Vagina (tissue), 2 donors: Measurements from ENCODE around the gene STS. TPM values are rescaled to one million over a fixed set of nuclear protein-coding genes. Genes with fewer than 3 reads are reported as not detected.

Source experiments
- DNase-seq, 2 donors: peaks; one replicate each; pipeline ENCODE4 v3.0.0-alpha.2; 2017; ENCODE audit errors: extremely low spot score in 2 of 2
- H3K27ac ChIP-seq: fragments of 200-600 bp; sonication (generic); one replicate; pipeline ENCODE4 v1.5.1; 2019
- H3K27me3 ChIP-seq: fragments of 200-600 bp; sonication (generic); one replicate; pipeline ENCODE4 v1.5.1; 2019
- H3K36me3 ChIP-seq, 2 donors: fragments of 200-600 bp; sonication (generic); one replicate each; pipeline ENCODE4 v1.5.1; 2017 to 2019
- H3K4me1 ChIP-seq: fragments of 200-600 bp; sonication (generic); one replicate; pipeline ENCODE4 v1.5.1; 2019
- H3K4me3 ChIP-seq, 2 donors: fragments of 200-600 bp; sonication (generic); 1 replicate in 1 of 2; 2 replicates in 1 of 2; pipeline ENCODE4 v1.5.1; 2016 to 2019
- H3K9me3 ChIP-seq: fragments of 200-600 bp; sonication (generic); one replicate; pipeline ENCODE4 v1.5.1; 2019
- POLR2A ChIP-seq, 2 donors: fragments of 450-650 bp; IDR thresholded peaks; one replicate each; pipeline ENCODE4 v1.6.1; 2017; ENCODE audit warnings: antibody characterized with exemption in 2 of 2, mild to moderate bottlenecking in 2 of 2, moderate library complexity in 2 of 2
- POLR2AphosphoS5 ChIP-seq, 2 donors: sonication (generic); formaldehyde crosslinking; IDR thresholded peaks; one replicate each; pipeline ENCODE4 v1.9.0; 2017; ENCODE audit warnings: antibody characterized with exemption in 2 of 2, mild to moderate bottlenecking in 2 of 2, low read depth in 1 of 2; ENCODE audit not compliant: insufficient read depth in 1 of 2
- intact Hi-C: fragments of 100-400 bp; cut with DNase I; formaldehyde crosslinking; loops from one replicate; pipeline ENCODE4 v1.15.1; 2023
- total RNA-seq: library from RNA; depleted of rRNA; stranded (reverse); fragments of >200 nt; gene quantifications from one replicate; pipeline ENCODE4 v1.2.3, GENCODE V29; 2016
- TF ChIP-seq, protein P1 (sequence below), 3 experiments: fragments of 450-650 bp in 2 of 3; fragments of 200-600 bp in 1 of 3; sonication (generic) in 1 of 3; IDR thresholded peaks; one replicate each; pipeline ENCODE4 v1.5.1; 2017 to 2019; ENCODE audit warnings: antibody characterized with exemption in 3 of 3, mild to moderate bottlenecking in 2 of 3, moderate library complexity in 2 of 3

STS gene
- total RNA-seq, 1 donor from 2014 or later = 6.4 TPM

DNA sequence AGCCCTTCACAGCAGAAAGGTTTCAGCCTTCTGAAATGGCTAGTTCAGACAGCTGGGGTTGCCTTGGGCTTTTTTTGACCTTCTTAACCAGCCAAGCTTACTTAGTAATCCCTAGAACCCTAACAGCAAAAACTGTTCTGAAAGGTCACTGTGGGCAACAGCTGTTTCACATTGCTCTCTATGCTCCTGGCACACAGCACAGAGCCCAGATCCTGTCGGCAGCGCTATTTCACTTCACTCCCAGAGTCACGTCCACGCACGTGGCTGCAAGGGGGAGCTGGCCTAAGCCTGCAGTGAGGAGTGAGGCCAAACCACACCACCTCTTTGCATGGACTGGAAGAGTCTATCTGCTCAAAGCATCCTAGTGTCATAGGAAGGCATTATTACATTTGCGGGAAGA, 32.0 kb upstream of the STS start:
- H3K27ac ChIP-seq = no peak overlapping the region
- H3K36me3 ChIP-seq = no peaks in the 10 kb centered on the region
- H3K27me3 ChIP-seq = no peaks in the 10 kb centered on the region
- no peak for DNase-seq
- TF ChIP-seq, protein P1, sequence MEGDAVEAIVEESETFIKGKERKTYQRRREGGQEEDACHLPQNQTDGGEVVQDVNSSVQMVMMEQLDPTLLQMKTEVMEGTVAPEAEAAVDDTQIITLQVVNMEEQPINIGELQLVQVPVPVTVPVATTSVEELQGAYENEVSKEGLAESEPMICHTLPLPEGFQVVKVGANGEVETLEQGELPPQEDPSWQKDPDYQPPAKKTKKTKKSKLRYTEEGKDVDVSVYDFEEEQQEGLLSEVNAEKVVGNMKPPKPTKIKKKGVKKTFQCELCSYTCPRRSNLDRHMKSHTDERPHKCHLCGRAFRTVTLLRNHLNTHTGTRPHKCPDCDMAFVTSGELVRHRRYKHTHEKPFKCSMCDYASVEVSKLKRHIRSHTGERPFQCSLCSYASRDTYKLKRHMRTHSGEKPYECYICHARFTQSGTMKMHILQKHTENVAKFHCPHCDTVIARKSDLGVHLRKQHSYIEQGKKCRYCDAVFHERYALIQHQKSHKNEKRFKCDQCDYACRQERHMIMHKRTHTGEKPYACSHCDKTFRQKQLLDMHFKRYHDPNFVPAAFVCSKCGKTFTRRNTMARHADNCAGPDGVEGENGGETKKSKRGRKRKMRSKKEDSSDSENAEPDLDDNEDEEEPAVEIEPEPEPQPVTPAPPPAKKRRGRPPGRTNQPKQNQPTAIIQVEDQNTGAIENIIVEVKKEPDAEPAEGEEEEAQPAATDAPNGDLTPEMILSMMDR (IDR thresholded peaks at IDR 0.05) = no peak
- TF ChIP-seq POLR2AphosphoS5 (IDR thresholded peaks at IDR 0.05; ENCODE audit: insufficient read depth in 1 of 2, low read depth in 1 of 2) = no peak
- no peak for TF ChIP-seq POLR2A (IDR thresholded peaks at IDR 0.05)
- intact Hi-C loops = no loop called here
- H3K4me3 ChIP-seq = no peak overlapping the region
- H3K9me3 ChIP-seq = no peaks in the 10 kb centered on the region
- H3K4me1 ChIP-seq = peaks cover 29% of the 10 kb centered on the region

DNA sequence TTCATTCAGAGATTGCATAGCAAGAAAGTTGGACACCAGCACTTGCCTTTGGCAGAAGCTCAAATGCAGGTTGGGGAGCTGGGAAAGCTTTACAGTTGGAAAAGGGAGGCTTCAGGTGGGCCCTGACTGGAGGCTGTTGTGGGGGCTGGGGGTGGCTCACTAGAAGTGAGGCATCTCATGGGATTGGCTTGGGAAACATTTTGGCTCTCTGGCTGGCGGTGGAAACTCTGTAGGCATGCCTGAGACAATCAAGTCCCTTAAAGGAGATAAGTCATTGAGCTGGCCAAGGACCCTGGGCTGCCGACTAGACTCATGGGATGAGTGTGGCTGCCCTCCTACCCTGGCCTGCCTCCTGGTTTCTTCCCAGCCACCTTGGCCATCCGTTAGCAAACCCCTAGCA, 31.4 kb upstream of the STS start:
- no peak overlapping the region for H3K27ac ChIP-seq
- TF ChIP-seq POLR2A (IDR thresholded peaks at IDR 0.05) = no peak
- no peak for TF ChIP-seq POLR2AphosphoS5 (IDR thresholded peaks at IDR 0.05; ENCODE audit: insufficient read depth in 1 of 2, low read depth in 1 of 2)
- TF ChIP-seq, protein P1 (IDR thresholded peaks at IDR 0.05) = no peak
- H3K27me3 ChIP-seq = no peaks in the 10 kb centered on the region
- peaks cover 29% of the 10 kb centered on the region for H3K4me1 ChIP-seq
- no peaks in the 10 kb centered on the region for H3K9me3 ChIP-seq
- no peak overlapping the region for H3K4me3 ChIP-seq
- DNase-seq = no peak
- intact Hi-C loops = no loop called here
- H3K36me3 ChIP-seq = no peaks in the 10 kb centered on the region

DNA sequence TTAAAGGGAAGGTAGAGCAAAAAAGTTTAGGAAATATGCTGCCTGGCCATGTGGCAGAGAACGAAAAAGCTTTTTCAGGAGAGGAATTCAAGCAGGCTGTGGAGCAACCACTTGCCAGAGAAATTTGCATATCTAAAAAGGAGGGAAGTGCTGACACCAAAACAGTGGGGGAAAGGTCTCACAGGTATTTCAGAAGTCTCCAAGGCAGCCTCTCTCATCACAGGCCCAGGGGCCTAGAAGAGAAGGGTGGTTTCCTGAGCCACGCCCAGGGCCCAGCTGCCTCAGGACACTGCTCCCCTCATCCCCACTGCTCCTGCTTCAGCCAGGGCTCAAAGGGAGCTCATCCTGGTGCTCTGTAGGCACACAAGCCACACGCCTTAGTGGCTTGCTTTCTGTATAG, 29.9 kb upstream of the STS start:
- H3K27ac ChIP-seq = no peak overlapping the region
- intact Hi-C loops = no loop called here
- no peaks in the 10 kb centered on the region for H3K9me3 ChIP-seq
- no peaks in the 10 kb centered on the region for H3K36me3 ChIP-seq
- H3K4me1 ChIP-seq = peaks cover 32% of the 10 kb centered on the region
- DNase-seq = no peak
- H3K27me3 ChIP-seq = no peaks in the 10 kb centered on the region
- TF ChIP-seq POLR2A (IDR thresholded peaks at IDR 0.05) (no peak), POLR2AphosphoS5 (IDR thresholded peaks at IDR 0.05; ENCODE audit: insufficient read depth in 1 of 2, low read depth in 1 of 2) (no peak)
- H3K4me3 ChIP-seq = no peak overlapping the region

DNA sequence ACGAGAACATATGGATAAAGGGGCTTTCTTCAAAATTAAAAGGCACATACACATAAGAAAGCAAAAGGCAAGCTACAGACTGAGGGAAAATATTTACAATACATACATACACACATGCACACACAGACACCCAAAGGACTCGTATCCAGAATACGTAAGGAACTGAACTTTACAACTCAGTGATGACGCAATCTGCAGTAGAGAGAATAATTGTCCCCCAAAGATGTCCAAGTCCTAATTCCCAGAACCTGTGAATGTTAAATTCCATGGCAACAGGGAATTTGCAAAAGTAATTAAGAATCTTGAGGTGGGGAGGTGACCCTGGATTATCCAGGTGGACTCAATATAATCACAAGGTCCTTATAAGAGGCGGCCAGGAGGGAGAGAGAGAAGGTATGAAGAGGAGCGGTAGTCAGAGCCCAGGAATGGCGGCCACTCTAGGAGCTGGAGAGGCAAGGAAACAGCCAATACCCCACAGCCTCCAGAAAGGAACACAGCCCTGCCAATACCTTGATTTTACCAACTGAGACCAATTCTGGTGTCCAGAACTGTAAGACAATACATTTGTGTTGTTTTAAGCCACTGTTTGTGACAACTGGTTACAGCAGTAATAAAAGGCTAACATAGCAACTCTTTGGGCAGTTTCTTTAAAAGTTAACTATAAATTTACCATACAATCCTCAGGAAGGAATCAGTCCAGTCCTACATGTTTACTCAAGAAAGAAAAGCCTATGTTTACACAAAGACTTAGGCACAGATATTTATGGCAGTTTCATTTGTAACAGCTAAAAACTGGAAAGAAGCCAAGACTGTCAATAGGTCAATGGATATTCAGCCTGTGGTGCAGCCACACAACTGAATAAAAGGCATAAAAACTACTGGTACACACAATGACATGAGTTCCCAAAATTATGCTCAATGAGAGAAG, 27.3 kb upstream of the STS start:
- DNase-seq = no peak
- H3K27ac ChIP-seq = no peak overlapping the region
- intact Hi-C loops = no loop called here

DNA sequence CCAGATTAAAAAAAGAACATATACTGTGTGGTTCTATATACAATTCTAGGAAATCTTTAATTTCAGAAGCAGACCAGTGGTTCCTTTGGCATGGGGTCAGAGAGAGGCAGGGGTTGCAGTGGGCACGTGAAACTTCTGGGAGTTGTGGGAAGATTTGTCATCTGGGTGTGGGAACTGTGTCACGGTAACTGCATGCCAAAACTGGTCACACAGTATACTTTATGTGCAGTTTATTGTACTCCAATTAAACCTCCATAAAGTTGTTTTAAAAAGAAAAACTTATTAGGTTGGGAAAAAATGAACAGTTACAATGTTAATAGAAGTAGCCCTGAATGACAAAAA, 26.7 kb upstream of the STS start:
- Histone ChIP-seq H3K36me3 (peaks cover 0 to 3% of the 10 kb centered on the region in 2 donors), H3K4me3 (no peak overlapping the region), H3K27me3 (no peaks in the 10 kb centered on the region), H3K4me1 (peaks cover 26% of the 10 kb centered on the region), H3K9me3 (no peaks in the 10 kb centered on the region), H3K27ac (no peak overlapping the region)
- no peak for TF ChIP-seq POLR2A (IDR thresholded peaks at IDR 0.05)
- no peak for TF ChIP-seq POLR2AphosphoS5 (IDR thresholded peaks at IDR 0.05; ENCODE audit: insufficient read depth in 1 of 2, low read depth in 1 of 2)
- TF ChIP-seq, protein P1 (IDR thresholded peaks at IDR 0.05) = no peak
- DNase-seq = no peak
- intact Hi-C loops = no loop called here

More for the DNA sequence above, 27.3 kb upstream of the STS start:
- Histone ChIP-seq H3K9me3 (no peaks in the 10 kb centered on the region), H3K4me3 (no peak overlapping the region), H3K27me3 (no peaks in the 10 kb centered on the region), H3K4me1 (peaks cover 32% of the 10 kb centered on the region), H3K36me3 (peaks cover 0 to 3% of the 10 kb centered on the region in 2 donors)
- TF ChIP-seq POLR2A (IDR thresholded peaks at IDR 0.05) = no peak
- no peak for TF ChIP-seq POLR2AphosphoS5 (IDR thresholded peaks at IDR 0.05; ENCODE audit: insufficient read depth in 1 of 2, low read depth in 1 of 2)
- TF ChIP-seq, protein P1 (IDR thresholded peaks at IDR 0.05) = no peak
